H1 (cell line): ENCODE results near the gene KLHDC7B. TPM values are rescaled to one million over a fixed set of nuclear protein-coding genes. Genes with fewer than 3 reads are reported as not detected.

Experiments
- CTCF ChIA-PET: fragments of 300-600 bp; sonication (Branson Sonifier 250); formaldehyde crosslinking; loops from one replicate; lab custom pipeline; 2021; ENCODE audit not compliant: partially characterized antibody; lab: Charles Lee
- POLR2A ChIA-PET: fragments of 300-600 bp; sonication (Branson Sonifier 250); formaldehyde crosslinking; loops from one replicate; lab custom pipeline; 2021; ENCODE audit warnings: inconsistent platforms; ENCODE audit not compliant: partially characterized antibody; lab: Charles Lee
- DNase-seq, 2 experiments: peaks; one replicate each; pipeline versions ENCODE4 v3.0.0 to v3.0.0-alpha.2; 2010 to 2022; ENCODE audit warnings: low spot score in 2 of 2, low read depth in 1 of 2, mixed read lengths in 1 of 2
- FAIRE-seq: peaks from 2 replicates; lab custom pipeline; 2011; peaks lifted over from hg19 to GRCh38; lab: Jason Lieb, UNC
- H2AFZ ChIP-seq: 2 replicates; pipeline ENCODE4 v1.8.1; 2012; ENCODE audit warnings: low read length, inconsistent platforms
- H2AK5ac ChIP-seq: 2 replicates; pipeline ENCODE4 v1.6.1; 2013; ENCODE audit warnings: low read depth, low read length
- H2BK120ac ChIP-seq: replicated peaks from 2 replicates; pipeline ENCODE3; 2013; ENCODE audit warnings: low read depth, low read length, inconsistent platforms
- H2BK12ac ChIP-seq: 2 replicates; pipeline ENCODE4 v1.6.1; 2013; ENCODE audit warnings: low read depth, low read length
- H2BK15ac ChIP-seq: 2 replicates; pipeline ENCODE4 v1.6.1; 2013; ENCODE audit warnings: low read length
- H2BK20ac ChIP-seq: 2 replicates; pipeline ENCODE4 v1.6.1; 2013; ENCODE audit warnings: low read length
- H2BK5ac ChIP-seq: 2 replicates; pipeline ENCODE4 v1.6.1; 2013; ENCODE audit warnings: low read depth, low read length
- H3K14ac ChIP-seq: 2 replicates; pipeline ENCODE4 v1.6.1; 2013; ENCODE audit warnings: inconsistent platforms; ENCODE audit not compliant: insufficient read length
- H3K18ac ChIP-seq: 2 replicates; pipeline ENCODE4 v1.6.1; 2013; ENCODE audit warnings: low read length; ENCODE audit errors: extremely low read depth
- H3K23ac ChIP-seq: 2 replicates; pipeline ENCODE4 v1.6.1; 2013; ENCODE audit warnings: inconsistent platforms; ENCODE audit not compliant: insufficient read length
- H3K23me2 ChIP-seq: 2 replicates; pipeline ENCODE4 v1.6.1; 2013; ENCODE audit warnings: low read depth, low read length
- H3K27ac ChIP-seq: 2 replicates; pipeline ENCODE4 v1.6.1; 2011; ENCODE audit warnings: low read depth, low read length, inconsistent platforms
- H3K27me3 ChIP-seq, 4 experiments: replicated peaks in 1 of 4; 1 replicate in 1 of 4; 2 replicates in 3 of 4; pipeline versions ENCODE4 v1.6.1 to v1.8.1; 2011 to 2013; ENCODE audit warnings: low read length in 3 of 4, mild to moderate bottlenecking in 3 of 4, inconsistent platforms in 2 of 4, mixed read lengths in 2 of 4, moderate library complexity in 1 of 4; ENCODE audit not compliant: control insufficient read depth in 3 of 4, insufficient read depth in 3 of 4; ENCODE audit errors: extremely low read depth in 1 of 4
- H3K36me3 ChIP-seq, 4 experiments: 2 replicates each; pipeline versions ENCODE4 v1.6.1 to v1.8.1; 2011 to 2013; ENCODE audit warnings: mild to moderate bottlenecking in 4 of 4, low read length in 3 of 4, moderate library complexity in 2 of 4, control low read depth in 1 of 4, inconsistent platforms in 1 of 4; ENCODE audit not compliant: insufficient read depth in 4 of 4, control insufficient read depth in 2 of 4
- H3K4ac ChIP-seq: replicated peaks from 2 replicates; pipeline ENCODE3; 2013; ENCODE audit warnings: low read length, low read depth, mixed read lengths, inconsistent platforms; ENCODE audit not compliant: insufficient read length
- H3K4me1 ChIP-seq, 4 experiments: replicated peaks in 1 of 4; 1 replicate in 1 of 4; 2 replicates in 3 of 4; pipeline versions ENCODE4 v1.6.1 to v1.8.1; 2011 to 2013; ENCODE audit warnings: low read length in 3 of 4, inconsistent platforms in 2 of 4, mixed read lengths in 1 of 4; ENCODE audit not compliant: insufficient read depth in 4 of 4, control insufficient read depth in 3 of 4
- H3K4me2 ChIP-seq, 2 experiments: 2 replicates each; pipeline versions ENCODE4 v1.6.1 to v1.8.1; 2011 to 2013; ENCODE audit warnings: low read depth in 2 of 2, low read length in 2 of 2, control low read depth in 1 of 2, inconsistent platforms in 1 of 2, mild to moderate bottlenecking in 1 of 2; ENCODE audit not compliant: insufficient read depth in 1 of 2
- H3K4me3 ChIP-seq, 4 experiments: fragments of 200-600, 300-600 bp in 1 of 4; sonication (generic), shearing (Covaris generic), sonication (Bioruptor Twin) in 1 of 4; 2 replicates each; pipeline versions ENCODE4 v1.5.1 to v1.8.1; 2011 to 2016; ENCODE audit warnings: low read length in 4 of 4, low read depth in 3 of 4, control low read depth in 2 of 4, inconsistent platforms in 2 of 4, mild to moderate bottlenecking in 2 of 4, mixed read lengths in 1 of 4, moderate library complexity in 1 of 4; ENCODE audit not compliant: insufficient read depth in 2 of 4; ENCODE audit errors: extremely low read depth in 1 of 4
- H3K56ac ChIP-seq: replicated peaks from 2 replicates; pipeline ENCODE3; 2013; ENCODE audit warnings: low read depth, mild to moderate bottlenecking, mixed read lengths, low read length, inconsistent platforms; ENCODE audit not compliant: insufficient read length
- H3K79me1 ChIP-seq: 2 replicates; pipeline ENCODE4 v1.6.1; 2013; ENCODE audit warnings: low read depth, low read length, control low read depth
- H3K79me2 ChIP-seq, 2 experiments: 2 replicates each; pipeline versions ENCODE4 v1.6.1 to v1.8.1; 2012 to 2013; ENCODE audit warnings: low read length in 2 of 2, mild to moderate bottlenecking in 2 of 2, inconsistent platforms in 1 of 2; ENCODE audit not compliant: insufficient read depth in 2 of 2, control insufficient read depth in 1 of 2
- H3K9ac ChIP-seq, 4 experiments: replicated peaks in 1 of 4; 1 replicate in 1 of 4; 2 replicates in 3 of 4; pipeline versions ENCODE4 v1.6.1 to v1.8.1; 2011 to 2013; ENCODE audit warnings: low read depth in 3 of 4, low read length in 3 of 4, control low read depth in 2 of 4, mild to moderate bottlenecking in 2 of 4, moderate library complexity in 2 of 4, inconsistent platforms in 1 of 4; ENCODE audit errors: extremely low read depth in 1 of 4
- H3K9me3 ChIP-seq, 2 experiments: 2 replicates each; pipeline versions ENCODE4 v1.6.1 to v1.8.1; 2012 to 2013; ENCODE audit warnings: mild to moderate bottlenecking in 2 of 2, moderate library complexity in 2 of 2, control low read depth in 1 of 2, inconsistent platforms in 1 of 2, low read depth in 1 of 2, low read length in 1 of 2, mixed read lengths in 1 of 2; ENCODE audit not compliant: insufficient read depth in 2 of 2
- H4K20me1 ChIP-seq, 2 experiments: replicated peaks in 1 of 2; 2 replicates each; pipeline versions ENCODE3 to v1.8.1; 2011 to 2013; ENCODE audit warnings: inconsistent platforms in 2 of 2, low read length in 2 of 2, mild to moderate bottlenecking in 1 of 2; ENCODE audit not compliant: insufficient read depth in 2 of 2, control insufficient read depth in 1 of 2
- H4K5ac ChIP-seq: 2 replicates; pipeline ENCODE4 v1.6.1; 2013; ENCODE audit warnings: low read length, low read depth, mixed read lengths, inconsistent platforms; ENCODE audit not compliant: insufficient read length
- H4K8ac ChIP-seq: 2 replicates; pipeline ENCODE4 v1.8.0; 2013; ENCODE audit warnings: mild to moderate bottlenecking, moderate library complexity, low read length, inconsistent platforms; ENCODE audit not compliant: insufficient read depth; ENCODE audit errors: extremely low read depth
- H4K91ac ChIP-seq: replicated peaks from 2 replicates; pipeline ENCODE3; 2013; ENCODE audit warnings: low read length, mixed read lengths, inconsistent platforms; ENCODE audit not compliant: insufficient read length
- CBX8 ChIP-seq: fragments of 300-800, 300-1000 bp; sonication (generic); IDR thresholded peaks from 2 replicates; pipeline ENCODE4 v1.7.1; 2016; ENCODE audit warnings: low read depth, low read length, borderline replicate concordance
- CHD1 ChIP-seq: IDR thresholded peaks from 2 replicates; pipeline ENCODE4 v1.6.1; 2012; ENCODE audit warnings: low read depth, low read length, improper control_type of control experiment
- EGR1 ChIP-seq: IDR thresholded peaks from 2 replicates; pipeline ENCODE4 v1.6.1; 2011; ENCODE audit warnings: low read depth, low read length, borderline replicate concordance
- MAX ChIP-seq: IDR thresholded peaks from 2 replicates; pipeline ENCODE4 v1.6.1; 2012; ENCODE audit warnings: inconsistent platforms
- PHF8 ChIP-seq: fragments of 200-600 bp; sonication (generic); conservative IDR thresholded peaks from 2 replicates; pipeline ENCODE4 v1.7.1; 2012; ENCODE audit warnings: low read depth, mild to moderate bottlenecking, inconsistent platforms, low read length, moderate library complexity
- RAD21 ChIP-seq, 2 experiments: IDR thresholded peaks in 1 of 2; conservative IDR thresholded peaks in 1 of 2; 2 replicates each; pipeline ENCODE4 v1.6.1; 2011; ENCODE audit warnings: low read depth in 2 of 2, low read length in 2 of 2, improper control_type of control experiment in 1 of 2, inconsistent platforms in 1 of 2, mild to moderate bottlenecking in 1 of 2, moderate library complexity in 1 of 2
- SAP30 ChIP-seq: fragments of 300-600 bp; sonication (generic); IDR thresholded peaks from 2 replicates; pipeline ENCODE4 v1.7.1; 2012; ENCODE audit warnings: low read length, moderate library complexity, mild to moderate bottlenecking, inconsistent platforms; ENCODE audit not compliant: insufficient read depth, insufficient replicate concordance
- USF2 ChIP-seq: IDR thresholded peaks from 2 replicates; pipeline ENCODE4 v1.6.1; 2011; ENCODE audit warnings: low read length, improper control_type of control experiment
- WGBS, 2 experiments: shearing (Covaris generic) in 1 of 2; methylation state at CpG; one replicate each; pipeline versions ENCODE4 v1.1.6 to v1.1.7; 2013 to 2015; ENCODE audit warnings: low lambda C conversion rate in 2 of 2, mixed read lengths in 2 of 2, inconsistent platforms in 1 of 2, low coverage in 1 of 2, missing lambda C conversion rate in 1 of 2; ENCODE audit not compliant: insufficient replicate concordance in 2 of 2, insufficient coverage in 1 of 2, insufficient read length in 1 of 2; ENCODE audit errors: extremely low coverage in 1 of 2, missing lambda C conversion rate in 1 of 2; 5-methylcytosine and 5-hydroxymethylcytosine counted together
- polyA plus RNA-seq, 7 experiments: library from polyadenylated mRNA; depleted of rRNA in 3 of 7; stranded (reverse) in 5 of 7; unstranded in 2 of 7; fragments of >200 nt in 5 of 7; fragments of 200-250 nt in 2 of 7; gene quantifications; 1 replicate in 5 of 7; 2 replicates in 1 of 7; 4 replicates in 1 of 7; pipeline versions ENCODE4 v1.2.1 to v1.2.3, GENCODE V29; 2011 to 2013; ENCODE audit warnings: missing spikeins in 2 of 7, mixed read lengths in 2 of 7
- total RNA-seq: library from RNA; stranded (reverse); fragmentation: NEBNext Ultra II Directional; extraction: Animal tissue kit (Norgen Biotek cat#: 25700); gene quantifications from 2 replicates; pipeline ENCODE4 v1.2.1, GENCODE V29; 2021

KLHDC7B gene
- total and polyA plus RNA-seq, 2 of the 8 experiments (the other 6 are each of a cell fraction or from before 2014, with no cell fraction given) = not detected

- Histone ChIP-seq H2BK5ac (peak within 1 kb of the TSS; percentile 85; the same call in 1 of the 2 replicates), H2BK120ac (no peak within 1 kb of the TSS), H2BK20ac (no peak within 1 kb of the TSS), H3K9me3 (no peaks in the 10 kb centered on the region), H3K4ac (peak within 1 kb of the TSS; percentile 91), H2BK15ac (no peak within 1 kb of the TSS), H4K5ac (peak within 1 kb of the TSS; percentile 70), H3K4me2 (peak within 1 kb of the TSS; percentile 70 to 88), H3K56ac (no peak within 1 kb of the TSS), H3K36me3 (peaks cover 4 to 16% (median 11%) of the 10 kb centered on the region in 4 experiments; a peak in 6 of 8 replicates), H3K23ac (no peak within 1 kb of the TSS), H3K79me1 (no peaks in the 10 kb centered on the region), H3K27me3 (peaks cover 20 to 37% (median 30%) of the 10 kb centered on the region in 4 experiments), H3K4me3 (peak within 1 kb of the TSS; percentile 63 to 78 (median 67)), H4K91ac (peak within 1 kb of the TSS; percentile 81), H3K14ac (no peak within 1 kb of the TSS), H4K20me1 (peaks cover 5 to 25% of the 10 kb centered on the region in 2 experiments), H3K27ac (no peak within 1 kb of the TSS; the same call in 1 of the 2 replicates), H3K18ac (peak within 1 kb of the TSS; percentile 60), H2AFZ (no peak within 1 kb of the TSS), H2BK12ac (no peak within 1 kb of the TSS), H3K23me2 (peaks cover 17% of the 10 kb centered on the region; the same call in 1 of the 2 replicates), H3K4me1 (peaks cover 0 to 13% (median 6%) of the 10 kb centered on the region in 4 experiments; a peak in 5 of 7 replicates), H3K9ac (peak within 1 kb of the TSS; percentile 6 to 76 (median 67)), H4K8ac (peak within 1 kb of the TSS; percentile 80), H2AK5ac (0 out of 2 replicates have a peak within 1 kb of the TSS, but pooled peaks have one; percentile 55), H3K79me2 (no peaks in the 10 kb centered on the region)
- 0% methylated on average over 55 of the region's 84 CpGs; no CpG with 5 or more reads in 1 of the 2 experiments for WGBS, 2 experiments
- DNase-seq (peak; percentile 89 to 96), FAIRE-seq (no peak)
- POLR2A ChIA-PET = interaction anchor here (0.6 to 3.0 kb wide), 17 partner anchors 9 to 85 kb away, joined by 3 to 32 read pairs (median 4); partner anchors contain the start of genes LMF2, NCAPH2 and SYCE3
- CTCF ChIA-PET = interaction anchor here (0.6 to 3.4 kb wide), 30 partner anchors 8 to 277 kb away, joined by 3 to 36 read pairs (median 4); partner anchors contain the start of genes DENND6B, KLHDC7B, LMF2 and NCAPH2
- TF ChIP-seq MAX (peak; percentile 84), EGR1 (peak; percentile 76; the same call in 1 of the 2 replicates), CBX8 (no peak), RAD21 (IDR thresholded peaks at IDR 0.05 in 1 of 2, conservative IDR thresholded peaks at IDR 0.05 in 1 of 2; ENCODE audit: low read depth in 2 of 2, low read length in 2 of 2) (peak; percentile 32 to 51; a peak in 3 of 4 replicates), CHD1 (no peak), SAP30 (no peak), PHF8 (peak; percentile 62), USF2 (peak; percentile 95)
These were observed 20.4 kb upstream of the KLHDC7B start, which contains the start of gene SCO2 for GRCh38 chr22:50525104-50525857. Gene SCO2, minus strand, starts transcription at chr22:50525598. Its CDS starts 1,187 bp downstream, at chr22:50524411.
